ENCODE results near the gene NFIC. TPM values are rescaled to one million over a fixed set of nuclear protein-coding genes. Genes with fewer than 3 reads are reported as not detected.

The NFIC gene
- polyA plus RNA-seq, 1 donor from 2014 or later: 0.24 TPM

- H3K4me3 ChIP-seq (ENCODE audit: low read length): no peak overlapping the region
- no peak overlapping the region for H2AFZ ChIP-seq (ENCODE audit: low read depth, low read length)
- H3K4me2 ChIP-seq (ENCODE audit: low read length): no peak overlapping the region
- H3K9me2 ChIP-seq (ENCODE audit: insufficient read depth, low read length): no peaks in the 10 kb centered on the region
- no peaks in the 10 kb centered on the region for H3K9me3 ChIP-seq (ENCODE audit: low read length)
- no peaks in the 10 kb centered on the region for H3F3A ChIP-seq (ENCODE audit: insufficient read depth, low read length, poor library complexity, severe bottlenecking)
- H3K9ac ChIP-seq (ENCODE audit: low read length): no peak overlapping the region
- no peak overlapping the region for H3K27ac ChIP-seq (ENCODE audit: low read length)
- no peaks in the 10 kb centered on the region for H3K36me3 ChIP-seq (ENCODE audit: insufficient read depth, low read length)
- H3K27me3 ChIP-seq (ENCODE audit: insufficient read depth, low read depth, low read length): no peaks in the 10 kb centered on the region
- TF ChIP-seq RAD21 (conservative IDR thresholded peaks at IDR 0.05) (no peak), EZH2 (IDR thresholded peaks at IDR 0.05; ENCODE audit: borderline replicate concordance, insufficient read depth, low read length, poor library complexity, severe bottlenecking) (no peak), TAF1 (IDR thresholded peaks at IDR 0.05; ENCODE audit: low read depth) (no peak), EP300 (conservative IDR thresholded peaks at IDR 0.05; ENCODE audit: poor library complexity, severe bottlenecking) (no peak), MXI1 (conservative IDR thresholded peaks at IDR 0.05; ENCODE audit: poor library complexity, severe bottlenecking) (no peak), SMC3 (conservative IDR thresholded peaks at IDR 0.05; ENCODE audit: poor library complexity) (no peak), CTCF (IDR thresholded peaks at IDR 0.05; ENCODE audit: poor library complexity, severe bottlenecking) (no peak)
- TF ChIP-seq, protein P1, sequence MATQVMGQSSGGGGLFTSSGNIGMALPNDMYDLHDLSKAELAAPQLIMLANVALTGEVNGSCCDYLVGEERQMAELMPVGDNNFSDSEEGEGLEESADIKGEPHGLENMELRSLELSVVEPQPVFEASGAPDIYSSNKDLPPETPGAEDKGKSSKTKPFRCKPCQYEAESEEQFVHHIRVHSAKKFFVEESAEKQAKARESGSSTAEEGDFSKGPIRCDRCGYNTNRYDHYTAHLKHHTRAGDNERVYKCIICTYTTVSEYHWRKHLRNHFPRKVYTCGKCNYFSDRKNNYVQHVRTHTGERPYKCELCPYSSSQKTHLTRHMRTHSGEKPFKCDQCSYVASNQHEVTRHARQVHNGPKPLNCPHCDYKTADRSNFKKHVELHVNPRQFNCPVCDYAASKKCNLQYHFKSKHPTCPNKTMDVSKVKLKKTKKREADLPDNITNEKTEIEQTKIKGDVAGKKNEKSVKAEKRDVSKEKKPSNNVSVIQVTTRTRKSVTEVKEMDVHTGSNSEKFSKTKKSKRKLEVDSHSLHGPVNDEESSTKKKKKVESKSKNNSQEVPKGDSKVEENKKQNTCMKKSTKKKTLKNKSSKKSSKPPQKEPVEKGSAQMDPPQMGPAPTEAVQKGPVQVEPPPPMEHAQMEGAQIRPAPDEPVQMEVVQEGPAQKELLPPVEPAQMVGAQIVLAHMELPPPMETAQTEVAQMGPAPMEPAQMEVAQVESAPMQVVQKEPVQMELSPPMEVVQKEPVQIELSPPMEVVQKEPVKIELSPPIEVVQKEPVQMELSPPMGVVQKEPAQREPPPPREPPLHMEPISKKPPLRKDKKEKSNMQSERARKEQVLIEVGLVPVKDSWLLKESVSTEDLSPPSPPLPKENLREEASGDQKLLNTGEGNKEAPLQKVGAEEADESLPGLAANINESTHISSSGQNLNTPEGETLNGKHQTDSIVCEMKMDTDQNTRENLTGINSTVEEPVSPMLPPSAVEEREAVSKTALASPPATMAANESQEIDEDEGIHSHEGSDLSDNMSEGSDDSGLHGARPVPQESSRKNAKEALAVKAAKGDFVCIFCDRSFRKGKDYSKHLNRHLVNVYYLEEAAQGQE (IDR thresholded peaks at IDR 0.05; ENCODE audit: borderline replicate concordance): no peak
- H4K20me1 ChIP-seq (ENCODE audit: insufficient read depth): no peaks in the 10 kb centered on the region
- no peaks in the 10 kb centered on the region for H3K79me2 ChIP-seq (replicated peaks; ENCODE audit: insufficient read depth, low read length)
These were observed 43.4 kb upstream of the NFIC start for GRCh38 chr19:3323026-3323425.

- no peak overlapping the region for H3K27ac ChIP-seq (ENCODE audit: low read length)
- H3F3A ChIP-seq (ENCODE audit: insufficient read depth, low read length, poor library complexity, severe bottlenecking): no peaks in the 10 kb centered on the region
- H4K20me1 ChIP-seq (ENCODE audit: insufficient read depth): no peaks in the 10 kb centered on the region
- H3K9me2 ChIP-seq (ENCODE audit: insufficient read depth, low read length): no peaks in the 10 kb centered on the region
- no peak overlapping the region for H2AFZ ChIP-seq (ENCODE audit: low read depth, low read length)
- no peak overlapping the region for H3K4me2 ChIP-seq (ENCODE audit: low read length)
- H3K36me3 ChIP-seq (ENCODE audit: insufficient read depth, low read length): no peaks in the 10 kb centered on the region
- no peak overlapping the region for H3K9ac ChIP-seq (ENCODE audit: low read length)
- no peaks in the 10 kb centered on the region for H3K9me3 ChIP-seq (ENCODE audit: low read length)
- no peaks in the 10 kb centered on the region for H3K79me2 ChIP-seq (replicated peaks; ENCODE audit: insufficient read depth, low read length)
- TF ChIP-seq EZH2 (IDR thresholded peaks at IDR 0.05; ENCODE audit: borderline replicate concordance, insufficient read depth, low read length, poor library complexity, severe bottlenecking): no peak
- TF ChIP-seq, protein P1 (IDR thresholded peaks at IDR 0.05; ENCODE audit: borderline replicate concordance): no peak
- TF ChIP-seq CTCF (IDR thresholded peaks at IDR 0.05; ENCODE audit: poor library complexity, severe bottlenecking): no peak
- TF ChIP-seq MXI1 (conservative IDR thresholded peaks at IDR 0.05; ENCODE audit: poor library complexity, severe bottlenecking): no peak
- TF ChIP-seq RAD21 (conservative IDR thresholded peaks at IDR 0.05): no peak
- no peak for TF ChIP-seq SMC3 (conservative IDR thresholded peaks at IDR 0.05; ENCODE audit: poor library complexity)
- TF ChIP-seq EP300 (conservative IDR thresholded peaks at IDR 0.05; ENCODE audit: poor library complexity, severe bottlenecking): no peak
- TF ChIP-seq TAF1 (IDR thresholded peaks at IDR 0.05; ENCODE audit: low read depth): no peak
- no peak for TF ChIP-seq POLR2AphosphoS5 (IDR thresholded peaks at IDR 0.05)
- no peak overlapping the region for H3K4me3 ChIP-seq (ENCODE audit: low read length)
- no peaks in the 10 kb centered on the region for H3K27me3 ChIP-seq (ENCODE audit: insufficient read depth, low read depth, low read length)
These were observed 42.7 kb upstream of the NFIC start for GRCh38 chr19:3323658-3324057.
